Neuronal stem cell (in vitro differentiated cells): ENCODE data around the gene RBFOX2.

Experiments used
- DNase-seq: peaks from one replicate; pipeline ENCODE4 v3.0.0-alpha.2; 2013; ENCODE audit warnings: low spot score
- H2AFZ ChIP-seq: one replicate; pipeline ENCODE4 v1.6.1; 2013; ENCODE audit warnings: mild to moderate bottlenecking, low read length, inconsistent platforms
- H2AK5ac ChIP-seq: 2 replicates; pipeline ENCODE4 v1.6.1; 2013; ENCODE audit warnings: low read depth, mild to moderate bottlenecking, inconsistent platforms, low read length, moderate library complexity, mixed read lengths
- H2BK120ac ChIP-seq: 2 replicates; pipeline ENCODE4 v1.6.1; 2013; ENCODE audit warnings: low read depth, mild to moderate bottlenecking, inconsistent platforms, low read length, moderate library complexity, mixed read lengths
- H2BK12ac ChIP-seq: one replicate; pipeline ENCODE4 v1.6.1; 2013; ENCODE audit warnings: low read length, inconsistent platforms
- H2BK15ac ChIP-seq: 2 replicates; pipeline ENCODE4 v1.6.1; 2013; ENCODE audit warnings: mild to moderate bottlenecking, low read length, inconsistent platforms, mixed read lengths
- H2BK5ac ChIP-seq: one replicate; pipeline ENCODE4 v1.6.1; 2013; ENCODE audit warnings: inconsistent platforms, mild to moderate bottlenecking, low read length, moderate library complexity
- H3K14ac ChIP-seq: one replicate; pipeline ENCODE4 v1.6.1; 2013; ENCODE audit warnings: low read length, inconsistent platforms
- H3K18ac ChIP-seq: 2 replicates; pipeline ENCODE4 v1.6.1; 2013; ENCODE audit warnings: low read length, inconsistent platforms
- H3K23ac ChIP-seq: 2 replicates; pipeline ENCODE4 v1.6.1; 2013; ENCODE audit warnings: low read depth, mild to moderate bottlenecking, mixed read lengths, low read length, inconsistent platforms; ENCODE audit not compliant: poor library complexity
- H3K27ac ChIP-seq: replicated peaks from 3 replicates; pipeline ENCODE4 v1.5.1; 2013; ENCODE audit warnings: low read length, inconsistent platforms
- H3K27me3 ChIP-seq, 3 experiments: 2 replicates each; pipeline ENCODE4 v1.6.1; 2013; ENCODE audit warnings: low read length in 3 of 3, mild to moderate bottlenecking in 2 of 3, inconsistent platforms in 1 of 3, low read depth in 1 of 3, mixed read lengths in 1 of 3, moderate library complexity in 1 of 3; ENCODE audit not compliant: control insufficient read depth in 3 of 3, insufficient read depth in 3 of 3
- H3K36me3 ChIP-seq, 2 donors: replicated peaks in 1 of 2; 2 replicates each; pipeline ENCODE4 v1.6.1; 2013; ENCODE audit warnings: low read length in 2 of 2; ENCODE audit not compliant: control insufficient read depth in 2 of 2, insufficient read depth in 2 of 2
- H3K4ac ChIP-seq: 2 replicates; pipeline ENCODE4 v1.6.1; 2013; ENCODE audit warnings: inconsistent platforms, mild to moderate bottlenecking, low read length, moderate library complexity
- H3K4me1 ChIP-seq, 2 donors: 1 replicate in 1 of 2; 2 replicates in 1 of 2; pipeline ENCODE4 v1.6.1; 2013; ENCODE audit warnings: low read length in 2 of 2, low read depth in 1 of 2; ENCODE audit not compliant: control insufficient read depth in 2 of 2, insufficient read depth in 1 of 2
- H3K4me2 ChIP-seq: one replicate; pipeline ENCODE4 v1.6.1; 2013; ENCODE audit warnings: mild to moderate bottlenecking, low read length, inconsistent platforms; ENCODE audit not compliant: insufficient read depth, poor library complexity, severe bottlenecking
- H3K4me3 ChIP-seq, 2 donors: 2 replicates each; pipeline ENCODE4 v1.5.1; 2013; ENCODE audit warnings: low read length in 2 of 2, mild to moderate bottlenecking in 2 of 2, inconsistent platforms in 1 of 2, moderate library complexity in 1 of 2
- H3K79me1 ChIP-seq: one replicate; pipeline ENCODE4 v1.6.1; 2013; ENCODE audit warnings: low read depth, mild to moderate bottlenecking, inconsistent platforms, low read length, moderate library complexity
- H3K9ac ChIP-seq: one replicate; pipeline ENCODE4 v1.6.1; 2013; ENCODE audit warnings: mild to moderate bottlenecking, low read depth, low read length, inconsistent platforms; ENCODE audit not compliant: poor library complexity
- H3K9me3 ChIP-seq, 2 donors: replicated peaks in 1 of 2; 2 replicates each; pipeline versions ENCODE3 to v1.6.1; 2013; ENCODE audit warnings: low read length in 2 of 2, mild to moderate bottlenecking in 2 of 2, inconsistent platforms in 1 of 2, low read depth in 1 of 2, mixed read lengths in 1 of 2, moderate library complexity in 1 of 2; ENCODE audit not compliant: control insufficient read depth in 2 of 2, insufficient read depth in 1 of 2
- H4K8ac ChIP-seq: one replicate; pipeline ENCODE4 v1.6.1; 2013; ENCODE audit warnings: low read depth, mild to moderate bottlenecking, inconsistent platforms, low read length, moderate library complexity
- H4K91ac ChIP-seq: one replicate; pipeline ENCODE4 v1.6.1; 2013; ENCODE audit warnings: low read length, low read depth, mild to moderate bottlenecking, inconsistent platforms; ENCODE audit not compliant: poor library complexity
- WGBS, 2 donors: extraction: QIAGEN DNeasy Blood & Tissue Kit; methylation state at CpG; one replicate each; pipeline ENCODE4 v1.1.7; 2013; ENCODE audit warnings: missing lambda C conversion rate in 2 of 2, mixed read lengths in 1 of 2; ENCODE audit not compliant: insufficient read length in 2 of 2, insufficient replicate concordance in 1 of 2; ENCODE audit errors: extremely low coverage in 2 of 2; 5-methylcytosine and 5-hydroxymethylcytosine counted together

The RBFOX2 gene

DNA sequence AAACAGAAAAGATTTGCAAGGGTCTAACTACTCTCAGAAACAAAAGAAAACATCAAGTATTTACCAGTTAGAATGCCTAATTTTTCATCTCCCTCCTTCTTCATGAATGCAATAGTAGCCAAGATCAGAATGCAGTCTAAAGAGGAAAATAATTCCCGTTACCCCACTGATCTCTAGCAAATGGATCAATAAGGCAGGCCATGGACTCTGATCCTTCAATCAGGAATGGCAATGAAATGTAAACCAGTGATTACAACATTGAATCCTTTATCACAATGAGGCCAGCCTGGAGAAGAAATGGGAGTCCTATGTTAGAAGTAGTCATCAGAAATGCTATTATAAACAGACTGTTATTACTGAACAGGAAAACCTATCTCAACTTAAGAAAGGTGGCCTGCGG, 204.4 kb downstream of the RBFOX2 start:
- Histone ChIP-seq H4K8ac (no peak overlapping the region), H2BK12ac (no peak overlapping the region), H3K27ac (no peak overlapping the region), H3K36me3 (peaks cover 2 to 24% of the 10 kb centered on the region in 2 donors), H3K4me2 (no peak overlapping the region), H2AFZ (no peak overlapping the region), H3K23ac (no peak overlapping the region), H2BK15ac (no peak overlapping the region), H2BK120ac (no peak overlapping the region), H2AK5ac (no peak overlapping the region), H3K18ac (no peak overlapping the region), H3K4me1 (no peaks in the 10 kb centered on the region), H2BK5ac (no peak overlapping the region), H3K9me3 (peaks cover 2 to 4% of the 10 kb centered on the region in 2 donors), H3K79me1 (peaks cover 9% of the 10 kb centered on the region), H4K91ac (no peak overlapping the region), H3K14ac (no peak overlapping the region), H3K4ac (no peak overlapping the region), H3K27me3 (no peaks in the 10 kb centered on the region), H3K4me3 (no peak overlapping the region), H3K9ac (no peak overlapping the region)
- WGBS, 2 donors: no CpG with 5 or more reads among the region's 2 CpGs
- no peak for DNase-seq

DNA sequence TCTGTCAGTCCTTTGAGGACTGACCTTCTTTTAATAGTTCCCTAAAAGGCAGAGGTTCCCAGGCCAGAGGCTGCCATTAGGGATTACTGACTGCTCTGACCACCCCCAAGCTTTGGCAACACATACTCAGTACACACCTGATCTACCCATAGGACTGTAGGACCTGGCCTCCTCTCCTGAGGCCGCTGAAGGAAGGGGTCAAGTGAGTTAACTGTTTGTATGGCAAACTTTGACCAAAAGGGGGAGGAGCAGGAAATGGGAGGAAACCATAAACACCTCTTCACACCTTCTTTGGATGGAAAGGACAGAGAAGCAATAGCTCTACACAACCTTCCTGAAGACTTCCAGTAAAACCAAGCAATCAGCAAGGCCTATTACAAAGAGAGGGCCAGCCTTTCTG, 207.0 kb downstream of the RBFOX2 start:
- DNase-seq: no peak
- Histone ChIP-seq H3K36me3 (peaks cover 2 to 22% of the 10 kb centered on the region in 2 donors), H3K79me1 (peaks cover 9% of the 10 kb centered on the region), H3K4me3 (no peak overlapping the region), H2AFZ (no peak overlapping the region), H4K8ac (no peak overlapping the region), H2BK5ac (no peak overlapping the region), H2BK120ac (no peak overlapping the region), H4K91ac (no peak overlapping the region), H3K4ac (no peak overlapping the region), H3K9me3 (peaks cover 2 to 3% of the 10 kb centered on the region in 2 donors), H3K9ac (no peak overlapping the region), H2BK12ac (no peak overlapping the region), H3K23ac (no peak overlapping the region), H3K4me1 (no peaks in the 10 kb centered on the region), H2AK5ac (no peak overlapping the region), H3K14ac (no peak overlapping the region), H3K18ac (no peak overlapping the region), H2BK15ac (no peak overlapping the region), H3K4me2 (no peak overlapping the region), H3K27ac (no peak overlapping the region), H3K27me3 (no peaks in the 10 kb centered on the region)
- WGBS, 2 donors: no CpG with 5 or more reads among the region's 1 CpG

DNA sequence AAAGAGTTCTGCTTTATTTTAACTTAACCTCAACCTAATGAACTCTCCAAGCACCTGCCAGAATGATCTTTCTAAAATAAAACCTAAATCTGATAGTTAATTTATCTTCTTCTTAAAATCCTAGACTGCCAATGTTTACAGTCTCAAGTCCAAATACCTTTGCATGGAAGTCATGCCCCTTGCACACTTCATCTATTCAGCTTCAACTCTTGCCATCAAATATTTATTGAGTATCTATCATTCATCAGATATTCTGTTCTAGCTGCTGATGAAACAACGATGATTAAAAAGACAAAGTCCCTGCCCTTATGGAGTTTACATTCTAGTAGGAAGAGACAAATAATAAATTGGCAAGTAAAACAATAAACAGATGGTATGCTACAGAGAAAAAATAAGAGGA, 209.2 kb downstream of the RBFOX2 start:
- no peak overlapping the region for H3K14ac ChIP-seq
- no peak overlapping the region for H2BK15ac ChIP-seq
- H2AK5ac ChIP-seq: no peak overlapping the region
- H3K27ac ChIP-seq: no peak overlapping the region
- peaks cover 2 to 20% of the 10 kb centered on the region in 2 donors for H3K36me3 ChIP-seq
- H3K4me1 ChIP-seq: no peaks in the 10 kb centered on the region
- no peak overlapping the region for H2AFZ ChIP-seq
- no peak overlapping the region for H2BK120ac ChIP-seq
- no peak overlapping the region for H3K4me2 ChIP-seq
- H3K4me3 ChIP-seq: no peak overlapping the region
- no peak overlapping the region for H3K23ac ChIP-seq
- no peak overlapping the region for H3K18ac ChIP-seq
- H2BK12ac ChIP-seq: no peak overlapping the region
- no peak overlapping the region for H2BK5ac ChIP-seq
- peaks cover 9% of the 10 kb centered on the region for H3K79me1 ChIP-seq
- no peak for DNase-seq
- H3K27me3 ChIP-seq: no peaks in the 10 kb centered on the region
- H4K91ac ChIP-seq: no peak overlapping the region
- H3K4ac ChIP-seq: no peak overlapping the region
- no peak overlapping the region for H3K9ac ChIP-seq
- peaks cover 2 to 8% of the 10 kb centered on the region in 2 donors for H3K9me3 ChIP-seq
- WGBS, 2 donors: no CpG with 5 or more reads among the region's 1 CpG
- no peak overlapping the region for H4K8ac ChIP-seq

DNA sequence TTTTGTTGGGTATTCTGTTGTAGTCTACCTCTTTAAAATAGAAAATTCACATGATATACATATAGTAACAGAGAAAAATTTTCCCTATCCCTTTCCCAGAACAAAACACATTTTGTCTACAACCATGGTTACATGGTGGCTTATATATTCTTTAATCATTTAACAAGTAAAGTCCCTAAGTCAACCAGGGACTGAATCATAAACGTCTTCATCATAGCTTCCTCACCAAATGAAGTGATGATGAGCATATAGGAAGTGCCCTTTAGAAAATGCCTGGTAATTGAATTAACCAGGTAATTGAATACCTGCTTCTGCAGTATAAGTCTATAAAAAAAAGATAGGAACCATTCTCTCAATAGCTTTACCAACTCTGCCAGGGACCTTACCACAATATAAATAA, 209.7 kb downstream of the RBFOX2 start:
- H3K27ac ChIP-seq: no peak overlapping the region

More for the DNA sequence above, 209.7 kb downstream of the RBFOX2 start:
- no peak overlapping the region for H2BK120ac ChIP-seq
- no peak overlapping the region for H2BK5ac ChIP-seq
- H3K18ac ChIP-seq: no peak overlapping the region
- H2AK5ac ChIP-seq: no peak overlapping the region
- no peaks in the 10 kb centered on the region for H3K27me3 ChIP-seq
- no peak overlapping the region for H4K91ac ChIP-seq
- no peak overlapping the region for H3K23ac ChIP-seq
- H2BK12ac ChIP-seq: no peak overlapping the region
- H3K36me3 ChIP-seq: peaks cover 0 to 15% of the 10 kb centered on the region in 2 donors
- peaks cover 9% of the 10 kb centered on the region for H3K79me1 ChIP-seq
- H3K4ac ChIP-seq: no peak overlapping the region
- H3K9me3 ChIP-seq: peaks cover 0 to 8% of the 10 kb centered on the region in 2 donors
- no peak overlapping the region for H3K14ac ChIP-seq
- H3K4me3 ChIP-seq: no peak overlapping the region
- no peak overlapping the region for H3K9ac ChIP-seq
- no peaks in the 10 kb centered on the region for H3K4me1 ChIP-seq
- no peak overlapping the region for H4K8ac ChIP-seq
- DNase-seq: no peak
- H3K4me2 ChIP-seq: no peak overlapping the region
- WGBS, 2 donors: no CpG with 5 or more reads among the region's 1 CpG
- H2AFZ ChIP-seq: no peak overlapping the region
- H2BK15ac ChIP-seq: no peak overlapping the region
